AG10803 (cell line): Measurements from ENCODE around the gene PDGFA.

Experiments used
- DNase-seq: peaks from one replicate; pipeline ENCODE4 v3.0.0; 2010; ENCODE audit warnings: low read depth
- H3K4me3 ChIP-seq: 2 replicates; pipeline ENCODE4 v1.5.1; 2011; ENCODE audit warnings: mild to moderate bottlenecking, low read length, control low read depth
- CTCF ChIP-seq: conservative IDR thresholded peaks from 2 replicates; pipeline ENCODE4 v1.5.1; 2011; ENCODE audit warnings: mild to moderate bottlenecking, low read length, control low read depth, inconsistent platforms

PDGFA gene

DNA sequence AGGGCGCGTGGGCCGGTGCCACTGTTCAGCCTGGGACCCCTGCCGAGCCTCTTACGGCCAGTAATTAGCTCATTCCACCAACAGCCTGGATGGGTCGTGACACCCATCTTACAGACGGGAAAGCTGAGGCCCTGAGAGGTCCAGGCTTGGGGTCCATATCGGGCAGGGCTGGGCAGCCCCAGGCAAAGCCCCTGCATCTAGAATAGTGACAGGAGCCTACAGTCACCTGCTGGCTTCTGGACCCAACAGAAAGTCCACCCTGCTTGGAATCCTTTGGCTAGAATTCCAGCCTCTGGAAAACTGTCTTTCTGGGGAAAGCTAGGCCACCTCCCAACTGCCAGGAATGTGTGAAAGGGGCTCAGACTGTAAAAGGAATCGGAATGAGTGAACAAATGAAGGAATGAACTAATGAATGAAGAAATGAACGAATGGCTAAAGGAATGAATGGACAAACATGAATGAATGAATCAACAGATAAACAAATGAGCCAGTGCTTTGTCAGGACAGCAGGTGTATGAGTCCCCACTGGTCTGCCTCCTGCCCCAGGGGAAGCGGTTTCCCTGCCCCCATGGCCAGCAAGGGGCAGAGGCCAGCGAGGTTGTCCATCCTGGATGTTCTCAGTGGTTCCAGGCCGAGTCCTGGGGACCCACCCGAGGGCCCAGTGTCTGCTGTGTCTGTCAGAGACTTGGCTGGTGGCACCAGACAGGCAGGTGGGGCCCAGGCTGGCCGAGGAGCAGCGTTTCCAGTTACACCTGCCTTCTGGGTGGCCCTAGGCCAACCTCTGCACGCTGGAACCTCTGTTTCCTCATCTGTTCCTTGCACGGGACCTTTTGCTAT is 24.1 kb upstream of the PDGFA start:
- no peak overlapping the region for H3K4me3 ChIP-seq
- no peak for TF ChIP-seq CTCF
- DNase-seq, result no peak

DNA sequence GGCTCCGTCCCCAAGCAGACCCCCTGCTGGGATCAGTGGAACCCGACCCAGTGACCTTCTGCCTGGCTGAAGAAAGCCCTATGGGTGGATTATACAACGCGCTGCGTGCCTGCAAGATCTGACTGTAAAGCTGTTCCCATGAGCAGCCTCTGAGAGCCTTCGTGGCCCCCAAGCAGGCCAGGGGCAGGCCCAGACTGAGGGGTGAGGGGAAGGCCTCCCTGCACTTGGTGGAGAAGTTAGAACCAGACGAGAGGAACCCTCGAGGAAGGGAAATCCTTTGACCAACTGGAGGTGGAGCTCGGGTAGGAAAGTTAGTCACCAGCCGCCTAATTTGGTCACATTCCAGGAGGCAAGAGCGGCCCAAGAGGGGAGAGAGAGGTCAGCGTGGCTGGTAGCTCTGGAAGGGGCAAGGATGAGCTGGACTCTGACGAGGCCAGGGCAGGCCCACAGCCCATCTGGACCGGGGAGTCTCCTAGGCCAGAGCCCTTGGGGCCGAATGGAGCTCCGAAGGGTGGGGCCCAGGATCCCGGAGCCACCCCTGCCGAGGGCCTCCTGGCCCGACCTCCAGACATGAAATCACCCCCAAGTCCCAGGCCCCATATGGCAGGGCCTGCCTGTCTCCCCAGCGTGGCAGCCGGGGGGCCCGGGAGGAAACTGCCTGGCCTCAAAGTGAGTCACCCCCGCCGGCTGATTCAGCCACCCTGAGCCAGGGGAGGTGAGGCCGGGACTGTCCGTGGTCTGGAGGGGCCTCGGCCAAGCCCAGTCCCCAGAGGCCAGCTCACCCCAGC is 23.3 kb upstream of the PDGFA start:
- DNase-seq, result peak; percentile 92
- H3K4me3 ChIP-seq, result no peak overlapping the region
- TF ChIP-seq CTCF, result no peak

DNA sequence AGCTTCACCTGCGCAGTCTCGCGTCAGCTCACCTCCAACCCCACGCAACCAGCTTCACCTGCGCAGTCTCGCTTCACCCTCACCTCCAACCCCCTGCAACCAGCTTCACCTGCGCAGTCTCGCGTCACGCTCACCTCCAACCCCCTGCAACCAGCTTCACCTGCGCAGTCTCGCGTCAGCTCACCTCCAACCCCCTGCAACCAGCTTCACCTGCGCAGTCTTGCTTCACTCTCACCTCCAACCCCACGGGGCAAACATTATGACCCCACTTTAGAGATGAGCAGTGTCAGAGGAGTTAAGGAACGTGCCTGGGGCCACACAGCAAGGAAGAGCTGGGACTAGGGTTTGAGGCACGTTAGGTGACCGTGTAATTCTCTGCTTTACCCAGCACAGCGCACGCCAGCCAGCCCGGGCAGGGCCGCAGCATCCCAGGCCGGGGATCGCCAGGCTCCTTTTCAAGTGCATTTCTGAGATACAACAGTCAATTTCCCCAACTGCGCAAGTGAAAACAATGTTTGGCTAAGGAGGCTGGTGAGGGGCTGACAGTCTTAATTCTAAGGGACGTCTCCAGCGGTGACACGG is 22.6 kb upstream of the PDGFA start:
- H3K4me3 ChIP-seq, result no peak overlapping the region
- no peak for TF ChIP-seq CTCF
- DNase-seq, result no peak

DNA sequence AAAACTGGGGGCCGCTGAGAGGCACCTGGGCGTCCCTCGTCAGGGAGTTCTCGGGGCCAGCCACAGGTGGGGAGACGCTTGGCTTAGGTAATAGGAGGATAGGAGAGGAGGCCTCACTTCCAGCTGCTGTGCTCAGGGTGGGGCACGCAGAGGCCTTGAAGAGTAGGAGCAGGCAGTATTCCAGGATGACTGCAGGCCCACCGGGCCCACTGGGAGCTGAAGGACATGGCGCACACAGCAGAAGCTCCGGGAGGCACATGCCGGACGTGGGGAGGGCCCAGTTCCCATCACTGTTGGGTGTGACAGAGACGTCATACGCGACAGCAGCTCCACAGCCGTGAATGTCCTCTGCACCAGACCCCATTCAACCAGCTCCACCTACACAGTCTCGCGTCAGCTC is 22.0 kb upstream of the PDGFA start:
- no peak overlapping the region for H3K4me3 ChIP-seq
- TF ChIP-seq CTCF, result no peak
- DNase-seq, result no peak

GRCh38 chr7:540997-541396 is 21.4 kb upstream of the PDGFA start:
- no peak overlapping the region for H3K4me3 ChIP-seq
- no peak for DNase-seq
- no peak for TF ChIP-seq CTCF

GRCh38 chr7:540579-540978 is 20.9 kb upstream of the PDGFA start:
- no peak for DNase-seq
- TF ChIP-seq CTCF, result no peak
- no peak overlapping the region for H3K4me3 ChIP-seq
